HG03039 (cell line): Measurements from ENCODE around the gene URB2.
A peak's percentile ranks its signal among the peaks of the same experiment; 100 is the strongest.
"Not testable (repeated sequence)": the region's sequence is repeated elsewhere in the genome, so short reads cannot be mapped to it uniquely, and the experiment has no call there.

ENCODE experiments used
- ATAC-seq: cut with Tn5 transposase; IDR thresholded peaks from one replicate; pipeline ENCODE4 v1.9.1; 2021; ENCODE audit warnings: mild to moderate bottlenecking, moderate library complexity; ENCODE audit not compliant: unreplicated experiment

Gene URB2

DNA sequence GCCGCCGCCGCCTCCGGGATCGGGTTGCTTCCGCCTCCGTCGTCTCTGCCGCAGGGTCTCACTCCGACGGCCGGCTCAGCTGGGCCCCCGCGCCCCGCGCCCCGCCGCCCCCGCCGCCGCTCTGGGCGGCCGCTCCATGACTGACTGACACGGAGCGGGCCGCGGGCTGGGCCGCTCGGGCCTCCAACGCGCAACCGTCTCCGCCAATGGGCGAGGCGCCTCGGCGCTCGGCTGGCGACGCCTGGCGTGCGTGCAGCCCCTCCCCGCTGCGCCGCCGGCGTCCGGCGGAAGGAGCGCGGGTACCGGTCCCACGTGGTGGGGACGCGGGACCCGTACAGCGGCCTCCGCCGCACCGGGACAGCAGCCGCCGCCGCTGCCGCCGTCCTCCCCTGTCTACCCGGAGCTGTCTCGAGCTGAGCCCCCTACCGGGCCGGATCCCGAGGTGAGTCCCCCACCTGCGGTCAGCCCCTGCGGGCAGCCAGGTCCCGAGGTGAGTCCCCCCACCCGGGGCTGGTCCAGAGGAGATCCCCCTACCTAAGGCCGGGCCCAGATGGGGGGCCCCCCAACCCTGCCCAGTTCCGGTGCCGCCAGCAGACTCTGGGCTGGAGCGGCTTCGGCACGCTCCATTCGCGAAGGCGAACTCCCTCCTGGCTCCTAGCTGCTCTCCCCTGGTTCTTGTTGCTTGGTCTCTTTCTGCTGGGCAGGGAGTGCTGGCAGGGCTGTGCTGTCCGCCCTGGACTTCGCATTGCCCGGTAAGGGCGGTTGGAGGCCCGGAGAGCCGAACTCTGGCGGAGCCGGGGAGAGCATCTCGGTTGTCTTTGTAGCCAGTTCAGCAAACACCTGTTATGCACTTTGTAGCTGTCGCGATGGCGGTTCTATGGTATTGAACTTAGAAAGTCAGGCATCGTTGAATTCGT, at the start of gene URB2, which contains the start of gene TAF5L:
Gene URB2 (plus strand): TSS at position 333 of the 917 bp plus-strand sequence. CDS start 1,387 bp downstream, outside the sequence.
Gene TAF5L (minus strand): TSS at position 208 of the 917 bp plus-strand sequence. CDS start 11,640 bp downstream, outside the sequence.
- peak; percentile 81 for ATAC-seq

DNA sequence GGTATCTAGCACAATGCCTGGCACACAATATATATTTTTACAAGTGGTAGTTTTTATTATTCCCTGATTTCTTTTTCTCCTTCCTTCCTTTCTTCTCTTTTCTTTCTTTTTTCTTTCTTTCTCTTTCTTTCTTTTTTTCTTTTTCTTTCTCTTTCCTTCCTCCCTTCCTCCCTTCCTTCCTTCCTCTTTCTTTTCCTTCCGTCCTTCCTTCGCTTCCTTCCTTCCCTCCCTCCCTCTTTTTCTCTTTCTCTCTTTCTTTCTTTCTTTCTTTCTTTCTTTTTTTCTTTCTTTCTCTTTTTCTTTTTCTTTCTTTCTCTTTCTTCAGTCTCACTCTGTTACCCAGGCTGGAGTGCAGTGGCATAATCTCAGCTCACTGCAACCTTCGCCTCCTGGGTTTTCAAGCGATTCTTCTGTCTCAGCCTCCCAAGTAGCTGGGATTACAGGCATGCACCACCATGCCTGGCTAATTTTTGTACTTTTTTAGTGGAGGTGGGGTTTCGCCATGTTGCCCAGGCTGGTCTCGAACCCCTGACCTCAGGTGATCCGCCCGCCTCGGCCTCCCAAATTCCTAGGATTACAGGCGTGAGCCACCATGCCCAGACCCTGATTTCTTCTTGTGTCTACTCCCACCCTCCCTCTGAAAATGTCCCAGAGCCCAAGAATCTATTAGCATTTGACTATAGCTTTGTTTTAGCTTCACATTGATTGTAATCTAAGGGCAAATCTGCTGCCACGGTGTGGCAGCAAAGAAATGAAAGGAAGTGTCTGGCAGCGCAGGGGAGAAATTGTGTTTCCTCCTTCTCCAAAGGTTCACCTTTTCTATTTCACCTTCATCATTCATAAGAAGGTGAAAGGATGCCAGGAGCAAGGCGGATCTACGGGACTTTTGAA, 47.6 kb upstream of the URB2 start:
- peak; percentile 15 for ATAC-seq

DNA sequence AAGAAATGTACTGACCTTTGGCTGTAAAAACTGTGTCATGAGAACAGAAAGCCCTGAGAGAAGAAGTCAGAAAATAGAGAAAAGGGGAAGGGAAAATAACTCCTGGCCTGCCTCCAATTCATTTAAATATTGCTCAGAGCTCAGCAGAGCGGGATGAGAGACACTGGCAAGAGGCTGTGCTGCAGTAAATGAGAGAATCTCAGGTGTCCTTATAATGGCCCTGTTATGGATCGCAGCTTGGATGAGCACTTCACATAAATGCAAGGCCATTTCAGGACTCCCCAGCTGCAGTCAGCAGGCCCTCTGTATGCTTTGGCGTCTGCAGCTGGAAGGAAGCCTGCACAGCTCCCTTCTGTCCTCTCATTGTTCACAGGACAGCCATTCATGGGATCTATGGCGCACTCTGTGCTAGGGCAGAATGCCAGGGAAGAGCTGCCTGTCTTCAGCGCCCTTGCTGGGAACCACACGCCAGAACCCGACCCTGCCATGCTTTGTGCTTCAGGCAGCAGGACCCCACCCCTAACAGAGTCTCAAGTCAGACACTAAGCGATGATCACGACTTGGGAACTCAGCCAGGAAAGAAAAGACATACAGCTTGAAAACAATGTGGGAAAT, 46.9 kb upstream of the URB2 start:
- peak; percentile 84 for ATAC-seq

DNA sequence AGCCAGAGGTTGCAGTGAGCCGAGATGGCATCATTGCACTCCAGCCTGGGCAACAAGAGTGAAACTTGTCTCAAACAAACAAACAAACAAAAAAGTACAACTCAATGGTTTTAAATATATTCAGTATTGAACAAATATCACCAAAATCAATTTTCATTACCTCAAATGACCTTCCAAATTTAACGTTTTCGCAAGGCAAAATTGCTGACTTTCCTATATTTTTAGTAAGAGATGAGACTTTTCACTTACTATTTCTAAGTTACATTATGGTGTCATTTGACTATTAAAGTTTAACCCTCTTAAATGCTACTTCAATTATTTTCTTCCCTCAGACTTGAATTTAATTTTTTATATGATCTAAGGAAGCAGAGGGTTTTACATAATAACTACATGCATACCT, 44.6 kb upstream of the URB2 start:
- no peak for ATAC-seq

DNA sequence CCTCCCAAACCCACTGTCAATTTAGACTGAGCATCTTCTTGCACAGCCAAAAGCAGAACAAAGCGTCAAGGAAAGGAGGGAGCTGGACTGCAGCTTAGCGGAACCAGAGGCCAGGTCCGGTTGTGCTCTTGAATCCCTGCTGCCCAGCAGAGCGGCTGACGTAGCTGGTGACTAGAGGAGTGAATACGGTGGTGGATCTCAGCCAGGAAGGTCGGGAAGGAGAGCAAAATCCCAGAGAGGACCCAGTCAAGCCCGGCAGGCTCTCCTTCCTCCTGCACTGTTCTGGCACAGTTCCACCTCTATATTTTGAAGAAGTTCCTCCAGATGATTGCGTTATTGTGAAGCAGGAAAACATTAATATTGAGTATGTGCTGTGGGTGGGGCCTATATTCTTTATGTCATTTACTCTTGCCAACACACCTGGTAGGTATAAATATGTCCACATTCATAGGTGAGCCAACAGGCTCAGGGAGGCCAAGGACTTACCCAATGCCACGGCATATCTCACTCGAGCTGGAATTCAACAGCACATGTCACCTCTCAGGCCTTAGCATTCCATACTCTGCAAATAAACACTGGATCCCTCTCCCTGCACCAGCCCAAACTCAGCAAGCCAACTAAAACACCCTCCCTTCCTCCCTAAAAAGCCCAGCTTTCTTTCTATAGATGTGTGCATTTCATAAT, 43.9 kb upstream of the URB2 start:
- no peak for ATAC-seq

DNA sequence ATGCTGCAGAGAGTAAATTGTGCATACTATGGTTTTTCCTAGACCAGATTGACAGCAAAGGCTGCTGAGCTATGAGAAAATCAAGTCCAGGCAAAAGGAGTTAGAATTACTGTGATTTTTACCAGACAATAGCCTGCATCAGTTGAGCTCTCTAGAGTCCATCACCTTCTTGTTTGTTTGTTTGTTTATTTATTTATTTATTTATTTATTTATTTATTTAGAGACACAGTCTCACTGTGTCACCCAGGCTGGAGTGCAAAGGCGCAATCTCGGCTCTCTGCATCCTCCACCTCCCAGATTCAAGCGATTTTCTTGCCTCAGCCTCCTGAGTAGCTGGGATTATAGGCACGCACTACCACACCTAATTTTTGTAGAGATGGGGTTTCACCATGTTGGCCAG, 43.3 kb upstream of the URB2 start:
- ATAC-seq: no peak

DNA sequence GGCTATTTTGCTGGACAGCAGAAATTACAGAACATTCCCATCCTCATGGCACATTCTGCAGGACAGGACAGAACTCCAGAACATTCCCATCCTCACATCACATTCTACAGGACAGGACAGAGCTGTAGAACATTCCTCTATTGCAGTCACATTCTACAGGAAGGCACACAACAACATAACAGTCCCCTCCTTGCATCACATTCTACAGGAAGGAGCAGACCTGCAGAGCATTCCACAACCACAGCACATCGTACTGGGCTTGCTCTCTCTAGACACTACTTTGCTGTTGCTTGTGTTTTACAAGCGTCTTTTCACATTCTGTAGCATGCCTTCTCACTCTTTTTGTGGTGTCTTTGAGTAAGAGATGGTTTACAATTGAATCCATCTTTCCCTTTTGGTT, 40.7 kb upstream of the URB2 start:
- ATAC-seq: no peak

DNA sequence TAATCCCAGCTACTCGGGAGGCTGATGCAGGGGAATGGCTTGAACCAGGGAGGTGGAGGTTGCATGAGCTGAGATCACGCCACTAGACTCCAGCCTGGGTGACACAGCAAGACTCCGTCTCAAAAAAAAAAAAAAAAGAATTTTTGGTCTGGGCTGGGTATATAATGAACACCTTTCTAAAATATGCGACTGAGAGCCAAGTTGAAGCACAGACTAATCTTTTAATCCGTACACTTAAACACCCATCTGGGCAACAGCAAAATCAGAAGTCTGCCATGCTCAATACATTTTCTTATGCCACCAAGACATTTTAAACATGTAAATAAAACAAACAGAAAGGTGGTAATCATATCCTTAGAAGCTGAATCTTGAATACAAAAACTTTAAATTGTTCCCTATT, 35.9 kb upstream of the URB2 start:
- no peak for ATAC-seq

DNA sequence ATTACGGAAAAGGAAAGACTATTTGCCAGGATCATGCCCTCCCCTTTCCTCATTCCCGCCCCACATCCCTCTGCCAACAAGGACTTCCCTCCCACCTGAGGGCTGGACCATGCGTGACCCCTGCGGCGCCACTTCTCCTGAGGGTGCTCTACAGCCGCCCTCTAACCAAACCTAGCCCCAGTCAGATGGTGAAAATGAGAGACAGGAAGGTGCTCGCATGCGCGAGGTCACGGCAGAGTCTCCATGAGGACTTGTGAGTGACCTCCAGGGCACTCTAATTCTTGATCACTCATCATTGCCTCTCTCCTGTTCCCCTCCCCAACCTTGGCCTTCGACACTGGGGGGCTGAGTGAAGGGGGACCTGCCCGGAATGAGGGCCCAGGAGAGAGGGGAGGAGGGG, 32.2 kb upstream of the URB2 start:
- no peak for ATAC-seq

DNA sequence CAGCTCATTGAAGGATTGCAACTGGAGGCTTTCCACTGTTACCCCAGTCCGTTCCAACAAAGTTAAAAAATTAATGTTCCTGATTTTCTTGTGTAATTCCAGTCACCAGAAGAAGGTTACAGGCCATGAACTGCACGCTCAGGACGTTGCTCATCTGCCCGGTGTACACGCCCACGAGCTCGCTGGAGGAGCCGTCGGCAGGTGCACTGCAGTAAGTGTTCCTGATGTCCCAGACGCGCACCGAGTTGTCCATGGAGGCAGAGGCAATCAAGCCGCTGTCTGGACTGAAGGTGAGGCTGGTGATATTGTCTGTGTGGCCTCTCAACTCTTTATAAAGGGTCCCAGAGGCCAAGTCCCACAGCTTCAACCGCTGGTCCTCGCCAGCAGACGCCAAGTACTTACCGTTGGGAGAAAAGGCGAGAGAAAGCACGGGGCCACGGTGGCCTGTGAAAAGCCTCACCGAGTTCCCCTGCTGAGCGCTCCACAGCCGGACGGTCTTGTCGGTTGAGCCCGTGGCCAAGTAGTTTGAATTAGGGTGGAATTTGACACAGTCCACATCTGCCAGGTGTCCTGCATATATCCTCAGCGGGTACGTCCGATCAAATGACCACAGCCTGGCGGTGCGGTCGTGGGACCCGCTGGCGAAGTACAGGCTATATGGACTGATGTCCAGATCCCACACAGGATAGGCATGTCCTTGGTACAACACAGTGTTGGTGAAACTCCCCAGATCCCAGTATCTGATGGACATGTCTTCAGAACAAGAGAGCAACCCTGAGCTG, 31.6 kb upstream of the URB2 start:
- no peak for ATAC-seq

DNA sequence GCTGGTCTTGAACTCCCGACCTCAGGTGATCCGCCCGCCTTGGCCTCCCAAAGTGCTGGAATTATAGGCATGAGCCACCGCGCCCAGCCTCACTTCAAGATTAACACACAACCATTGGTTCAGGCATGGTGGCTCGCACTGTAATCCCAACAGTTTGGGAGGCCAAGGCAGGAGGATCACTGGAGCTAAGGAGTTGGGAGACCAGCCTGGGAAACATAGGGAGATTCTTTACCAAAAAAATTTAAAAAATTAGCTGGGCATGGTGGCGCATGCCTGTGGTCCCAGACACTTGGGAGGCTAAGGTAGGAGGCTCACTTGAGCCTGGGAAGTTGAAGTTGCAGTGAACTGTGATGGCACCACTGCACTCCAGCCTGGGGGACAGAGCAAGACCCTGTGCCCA, 30.2 kb upstream of the URB2 start:
- ATAC-seq: not testable (repeated sequence)

DNA sequence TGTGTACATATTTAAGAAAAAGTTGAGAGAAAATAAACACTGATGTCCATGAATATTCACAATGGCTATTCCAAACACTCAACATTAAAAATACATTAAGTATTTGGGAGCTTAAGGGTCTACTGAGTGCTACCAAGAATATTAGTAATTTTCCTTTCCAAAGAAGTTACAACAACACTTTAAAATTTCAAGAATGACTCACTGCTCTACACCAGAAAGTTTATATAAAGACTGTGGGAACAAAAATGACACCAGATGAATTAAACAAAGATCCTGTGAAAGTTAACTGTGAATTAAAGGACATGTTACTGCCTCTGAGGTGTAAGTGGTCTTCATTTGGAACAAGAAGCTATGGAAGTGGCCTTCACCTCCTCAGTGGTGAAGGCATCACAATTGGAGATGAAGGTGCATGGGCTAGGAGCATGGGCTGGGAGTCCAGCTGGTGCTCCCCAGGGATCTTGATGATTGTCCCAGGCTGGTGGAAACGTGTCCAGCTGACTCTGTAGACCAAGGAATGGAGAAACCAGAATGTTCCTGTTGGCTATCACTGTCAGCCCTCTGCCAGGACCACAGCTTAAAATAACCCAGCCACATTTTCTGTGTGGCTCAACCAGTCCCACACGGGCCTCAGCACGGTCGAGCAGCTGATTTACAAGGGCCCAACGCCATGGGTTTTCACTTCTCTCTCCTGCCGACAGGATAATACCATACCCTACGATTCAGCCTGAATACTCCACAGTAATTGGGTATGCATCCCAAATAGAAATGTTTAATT, 28.9 kb upstream of the URB2 start:
- no peak for ATAC-seq

DNA sequence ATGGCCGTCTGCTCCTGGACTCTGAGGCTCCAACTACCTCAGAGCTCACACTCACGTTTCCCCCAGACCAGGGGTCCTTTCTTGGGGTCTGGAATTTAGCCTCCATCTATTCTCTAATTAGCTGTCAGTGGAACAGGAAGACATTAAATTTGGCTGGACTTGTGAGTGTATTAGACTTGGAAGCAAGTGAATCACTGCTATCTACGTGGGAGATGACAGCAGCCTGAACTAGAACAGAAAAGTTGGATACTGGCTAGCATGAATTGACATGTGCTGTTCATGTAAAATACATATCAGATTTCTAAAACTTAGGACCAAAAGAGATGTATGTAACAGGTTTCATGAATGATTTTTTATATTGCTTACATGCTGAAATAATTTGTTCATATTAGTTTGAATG, 28.2 kb upstream of the URB2 start:
- ATAC-seq: no peak

DNA sequence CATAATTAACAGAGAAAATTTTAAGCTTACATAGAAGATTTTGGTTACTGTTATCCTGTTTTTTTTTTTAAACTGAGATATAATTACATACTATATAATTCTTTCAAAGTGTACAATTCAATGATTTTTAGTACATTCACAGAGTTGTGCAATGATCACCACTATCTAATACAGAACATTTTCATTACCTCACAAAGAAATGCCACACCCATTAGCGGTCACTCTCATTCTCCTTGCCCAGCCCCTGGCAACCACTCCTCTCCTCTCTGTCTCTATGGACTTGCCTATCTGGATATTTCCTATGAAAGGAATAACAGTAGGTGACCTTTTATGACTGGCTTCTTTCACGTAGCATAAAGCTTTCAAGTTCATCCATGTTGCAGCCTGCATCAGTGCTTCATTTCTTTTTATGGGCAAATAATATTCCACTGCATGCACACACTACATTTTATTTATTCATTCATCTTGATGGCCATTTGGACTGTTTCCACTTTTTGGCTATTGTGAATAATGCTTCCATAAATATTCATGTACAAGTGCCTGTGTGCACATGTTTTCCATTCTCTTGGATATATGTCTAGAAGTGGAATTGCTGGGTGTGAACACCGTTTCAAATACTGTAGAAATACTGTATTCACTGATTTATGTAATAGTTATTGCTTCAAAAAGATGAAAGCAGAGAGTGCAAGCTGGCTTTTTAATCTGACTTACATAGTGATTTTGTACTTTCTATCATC, 26.7 kb upstream of the URB2 start:
- no peak for ATAC-seq

DNA sequence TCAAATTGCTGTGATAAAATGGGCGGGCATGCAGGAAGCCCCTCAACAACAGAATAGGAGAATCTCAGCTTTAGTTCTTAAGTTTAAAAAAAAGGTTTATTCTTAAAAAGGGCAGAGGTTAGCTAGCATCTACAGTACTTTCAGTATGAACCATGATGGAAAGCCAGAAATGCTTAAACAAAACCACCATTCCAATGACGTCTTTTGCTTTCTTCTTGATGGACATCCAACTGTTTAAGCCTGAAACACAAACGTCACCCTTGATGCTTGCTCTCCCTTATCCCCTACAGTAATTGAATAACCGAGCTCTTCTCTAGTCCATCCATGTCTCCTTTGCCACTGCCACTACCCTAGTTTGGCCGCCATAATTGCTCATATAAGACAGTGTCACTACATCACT, 25.8 kb upstream of the URB2 start:
- ATAC-seq: no peak

DNA sequence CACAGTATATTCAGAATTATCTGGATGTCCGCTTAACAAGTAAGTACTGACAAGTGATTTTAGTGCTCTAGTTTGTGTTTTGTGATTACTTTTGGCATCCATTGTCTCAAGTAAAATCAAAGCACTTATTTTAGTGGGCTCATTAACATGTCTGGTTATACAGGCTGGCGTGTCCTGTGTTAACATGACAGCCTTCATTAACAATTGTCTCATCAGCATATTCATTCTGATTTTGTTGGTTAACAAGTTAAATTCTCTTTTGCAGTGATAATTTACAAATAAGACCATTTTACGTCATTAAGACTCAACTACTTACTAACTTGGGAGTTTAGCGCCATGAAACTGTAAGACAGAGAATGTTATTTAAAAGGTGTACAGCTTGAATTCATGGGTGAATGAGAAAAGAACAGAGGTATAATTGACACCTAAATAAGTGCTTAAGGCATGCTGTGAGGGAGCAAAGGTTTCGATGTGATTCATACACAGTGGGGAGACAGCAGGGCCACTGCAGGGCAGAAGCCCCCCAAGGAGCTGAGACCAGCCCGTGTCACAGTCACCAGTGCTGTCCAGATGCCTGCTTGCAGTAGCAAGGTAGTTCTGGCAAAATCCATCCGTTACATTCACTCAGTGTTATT, 22.6 kb upstream of the URB2 start:
- ATAC-seq: no peak

DNA sequence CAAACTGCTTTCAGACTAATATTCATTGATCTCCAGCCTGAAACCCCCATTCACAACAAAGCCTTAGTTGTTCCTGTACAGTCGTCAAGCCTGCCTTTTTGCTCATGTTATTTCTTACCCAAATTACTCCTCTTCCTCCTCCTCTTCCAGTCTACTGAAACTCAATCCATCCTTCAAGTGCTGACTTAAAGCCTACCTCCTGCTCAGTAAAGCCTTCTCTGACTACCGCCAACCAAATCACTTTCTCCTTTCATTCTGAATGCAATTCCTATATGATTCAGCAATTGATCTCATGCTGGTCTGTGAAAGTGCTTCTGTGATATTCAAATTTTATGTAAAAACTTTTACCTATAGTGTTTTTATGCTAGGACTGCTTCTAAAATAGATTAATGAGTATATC, 18.7 kb upstream of the URB2 start:
- no peak for ATAC-seq

DNA sequence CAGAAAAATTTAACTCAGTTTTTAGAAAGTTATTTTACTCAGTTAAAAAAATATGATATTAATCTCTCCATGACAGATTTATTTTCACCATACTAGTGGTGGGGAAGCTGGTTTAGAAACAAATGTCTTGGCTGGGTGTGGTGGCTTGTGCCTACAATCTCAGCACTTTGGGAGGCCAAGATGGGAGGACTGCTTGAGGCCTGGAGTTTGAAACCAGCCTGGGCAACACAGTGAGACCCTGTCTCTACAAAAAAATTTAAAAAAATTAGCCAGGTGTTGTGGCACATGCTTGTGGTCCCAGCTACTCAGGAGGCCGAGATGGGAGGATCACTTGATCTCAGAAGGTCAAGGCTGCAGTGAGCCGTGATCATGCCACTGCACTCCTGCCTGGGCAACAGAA, 17.5 kb upstream of the URB2 start:
- ATAC-seq: no peak
